Fibroblast of the aortic adventitia (primary cell): ENCODE results near the gene TEAD1. TPM values are rescaled to one million over a fixed set of nuclear protein-coding genes. Genes with fewer than 3 reads are reported as not detected.

Experiments used
- DNase-seq: peaks from one replicate; pipeline ENCODE4 v3.0.0-alpha.2; 2010; ENCODE audit warnings: low read depth
- H3K4me3 ChIP-seq: 2 replicates; pipeline ENCODE4 v1.5.1; 2011; ENCODE audit warnings: low read depth, mild to moderate bottlenecking, control low read depth, low read length, moderate library complexity
- total RNA-seq: library from RNA; depleted of rRNA; stranded (reverse); fragments of >200 nt; gene quantifications from 2 replicates; pipeline ENCODE4 v1.2.3, GENCODE V29; 2012; ENCODE audit warnings: low replicate concordance
- TF ChIP-seq, protein P1 (sequence below): IDR thresholded peaks from 2 replicates; pipeline ENCODE4 v1.5.1; 2011; ENCODE audit warnings: mild to moderate bottlenecking, low read length, control low read depth, inconsistent platforms; ENCODE audit not compliant: insufficient read depth

Gene TEAD1
- total RNA-seq, 1 donor: 117 TPM

DNA sequence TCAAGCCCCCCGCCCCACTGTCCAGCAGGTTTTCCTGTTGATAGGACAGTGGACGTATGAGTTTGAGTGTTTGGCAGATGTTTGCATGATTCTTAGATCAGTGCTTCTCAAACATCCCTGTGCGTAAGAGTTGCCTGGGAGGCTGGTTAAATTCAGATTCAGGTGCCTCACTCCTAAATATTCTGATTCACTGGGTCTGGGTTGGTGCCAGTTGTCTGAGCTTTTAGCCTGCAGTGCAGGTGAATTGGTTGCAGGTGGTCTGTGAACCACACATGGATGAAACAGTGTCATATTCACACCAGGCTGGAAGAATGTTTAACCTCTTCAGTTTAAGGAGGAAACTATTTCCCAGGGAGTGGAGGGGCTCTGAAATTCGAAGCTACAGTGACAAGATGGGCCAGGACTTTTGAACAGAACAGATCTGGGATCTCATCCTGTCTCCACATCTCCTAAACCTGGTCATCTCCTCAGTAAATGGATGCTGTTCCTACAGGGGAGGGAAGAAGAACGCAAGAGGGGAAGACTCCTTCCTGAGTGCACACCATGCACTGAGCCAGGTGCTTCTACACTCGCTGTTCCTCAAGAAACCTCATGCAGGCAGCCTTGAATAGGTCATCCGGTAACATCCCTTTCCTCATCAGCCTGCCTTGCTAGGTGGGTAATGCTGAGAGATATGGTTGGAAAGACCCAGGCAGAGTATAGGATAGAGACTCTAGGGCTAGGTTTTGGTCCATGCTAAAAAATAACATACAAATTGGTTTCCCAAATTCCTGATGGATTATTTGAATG is 47.8 kb downstream of the TEAD1 start:
- TF ChIP-seq, protein P1, sequence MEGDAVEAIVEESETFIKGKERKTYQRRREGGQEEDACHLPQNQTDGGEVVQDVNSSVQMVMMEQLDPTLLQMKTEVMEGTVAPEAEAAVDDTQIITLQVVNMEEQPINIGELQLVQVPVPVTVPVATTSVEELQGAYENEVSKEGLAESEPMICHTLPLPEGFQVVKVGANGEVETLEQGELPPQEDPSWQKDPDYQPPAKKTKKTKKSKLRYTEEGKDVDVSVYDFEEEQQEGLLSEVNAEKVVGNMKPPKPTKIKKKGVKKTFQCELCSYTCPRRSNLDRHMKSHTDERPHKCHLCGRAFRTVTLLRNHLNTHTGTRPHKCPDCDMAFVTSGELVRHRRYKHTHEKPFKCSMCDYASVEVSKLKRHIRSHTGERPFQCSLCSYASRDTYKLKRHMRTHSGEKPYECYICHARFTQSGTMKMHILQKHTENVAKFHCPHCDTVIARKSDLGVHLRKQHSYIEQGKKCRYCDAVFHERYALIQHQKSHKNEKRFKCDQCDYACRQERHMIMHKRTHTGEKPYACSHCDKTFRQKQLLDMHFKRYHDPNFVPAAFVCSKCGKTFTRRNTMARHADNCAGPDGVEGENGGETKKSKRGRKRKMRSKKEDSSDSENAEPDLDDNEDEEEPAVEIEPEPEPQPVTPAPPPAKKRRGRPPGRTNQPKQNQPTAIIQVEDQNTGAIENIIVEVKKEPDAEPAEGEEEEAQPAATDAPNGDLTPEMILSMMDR: no peak
- DNase-seq: no peak
- H3K4me3 ChIP-seq: no peak overlapping the region

DNA sequence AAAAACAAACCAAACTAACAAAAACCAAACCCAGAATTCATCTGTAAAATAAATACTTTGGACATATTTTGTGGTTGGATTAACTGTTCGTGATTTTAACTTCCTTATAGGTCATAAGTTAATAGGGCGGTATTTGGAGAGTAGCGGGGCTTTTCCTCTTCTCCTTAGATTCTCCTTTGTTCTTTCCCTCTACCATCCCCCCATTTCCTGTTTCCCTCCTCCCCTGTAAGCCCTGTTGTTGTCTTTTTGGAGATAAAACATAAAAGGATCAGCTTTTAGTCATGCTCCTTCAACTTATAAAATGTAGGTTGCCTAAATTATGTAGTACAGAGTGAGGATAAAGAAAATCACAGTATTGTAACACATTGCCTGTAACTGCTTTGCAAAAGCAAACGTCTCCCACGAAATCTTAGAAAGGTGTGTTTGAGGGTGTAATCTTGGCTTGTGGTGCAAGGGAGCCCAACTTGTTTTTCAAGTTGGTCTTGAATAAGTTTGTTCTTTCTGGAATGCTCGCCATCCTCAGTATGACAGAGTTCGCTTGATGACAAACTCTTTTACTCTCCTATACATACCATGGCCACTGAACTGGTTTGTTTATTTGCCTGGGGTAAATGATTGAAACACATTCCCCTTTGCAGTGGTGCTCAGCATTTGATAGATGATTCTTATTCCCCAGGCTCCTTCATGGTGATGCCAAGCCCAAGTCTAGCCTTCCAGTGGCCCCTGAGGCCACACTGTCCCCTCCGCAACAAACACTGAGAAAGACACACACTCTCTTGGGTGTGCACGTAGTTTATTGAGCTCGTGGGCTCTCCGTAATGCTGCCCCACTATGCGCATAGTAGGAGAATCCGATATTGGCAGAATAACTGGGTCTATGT is 49.4 kb downstream of the TEAD1 start:
- peak; percentile 15 for DNase-seq
- no peak overlapping the region for H3K4me3 ChIP-seq
- TF ChIP-seq, protein P1: no peak

DNA sequence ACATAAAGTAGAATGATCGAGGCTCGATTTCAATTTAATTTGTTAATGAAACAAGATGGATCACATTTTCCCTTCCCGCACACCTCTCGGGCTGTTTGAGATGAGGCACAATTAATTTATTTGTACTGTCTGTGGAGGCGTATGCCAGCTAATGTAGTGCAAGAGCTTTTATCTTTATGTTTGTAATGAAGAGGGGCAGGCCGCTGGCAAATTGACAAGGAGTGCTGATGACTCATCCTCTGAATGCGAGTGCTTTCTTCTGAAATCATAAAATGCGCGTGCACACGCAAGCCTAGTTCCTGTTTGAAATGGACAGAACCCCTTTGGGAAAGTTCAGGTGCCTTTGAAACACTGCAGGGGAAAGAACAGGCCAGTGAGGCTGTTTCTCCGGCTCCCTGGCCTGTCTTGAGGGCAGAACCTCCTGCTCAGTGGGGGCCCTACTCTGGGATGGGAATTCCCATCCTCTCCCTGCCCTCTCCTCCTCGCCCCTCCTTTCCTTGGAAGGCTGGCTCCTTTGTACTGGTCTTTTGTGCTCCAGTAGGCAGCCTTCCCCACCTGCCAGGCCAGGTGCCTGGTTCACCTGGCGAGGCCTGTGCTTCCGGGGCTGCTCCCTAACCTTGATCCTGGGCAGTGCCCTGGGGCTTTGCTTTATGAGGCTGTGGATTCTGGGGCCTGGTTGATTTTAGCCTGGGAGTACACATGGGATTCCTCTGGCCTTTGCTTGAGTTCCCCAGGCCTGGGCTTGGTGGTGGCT is 50.3 kb downstream of the TEAD1 start:
- TF ChIP-seq, protein P1: no peak
- H3K4me3 ChIP-seq: no peak overlapping the region
- DNase-seq: peak; percentile 85

DNA sequence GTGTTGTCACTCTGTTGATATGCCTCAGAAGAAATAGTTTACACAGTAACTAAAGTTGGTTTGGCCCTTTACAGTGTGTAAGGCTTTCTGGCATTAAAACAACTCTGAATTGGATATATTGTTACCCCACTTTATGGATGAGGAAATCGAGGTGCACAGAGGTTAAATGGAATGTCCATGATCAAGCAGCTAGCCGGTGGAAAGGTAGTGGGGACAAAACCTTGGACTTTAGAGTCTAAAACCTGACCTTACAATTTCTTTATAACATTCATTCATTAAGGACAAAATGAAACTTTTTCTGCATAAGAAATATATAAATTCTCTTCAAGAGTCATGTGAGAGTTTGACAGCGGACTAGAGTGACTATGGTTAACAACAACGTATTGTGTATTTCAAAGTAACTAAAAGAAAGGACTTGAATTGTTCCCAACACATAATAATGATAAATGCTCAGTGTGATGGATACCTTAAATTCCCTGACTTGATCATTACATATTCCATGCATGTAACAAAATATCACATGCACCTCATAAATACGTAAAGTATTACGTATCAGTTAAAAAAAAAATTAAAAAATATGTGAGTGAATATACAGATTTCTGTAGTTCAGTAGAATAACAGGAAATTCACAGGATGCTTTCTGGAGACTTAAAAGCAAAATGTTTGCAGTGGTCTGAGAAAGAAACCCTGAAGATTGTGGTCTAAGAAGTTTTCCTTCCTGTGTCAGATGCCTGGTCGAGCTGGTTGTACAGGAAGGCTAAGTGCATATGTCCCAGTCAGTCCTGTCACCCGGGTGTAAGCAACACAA is 51.0 kb downstream of the TEAD1 start:
- no peak for DNase-seq
- TF ChIP-seq, protein P1: no peak
- H3K4me3 ChIP-seq: no peak overlapping the region

DNA sequence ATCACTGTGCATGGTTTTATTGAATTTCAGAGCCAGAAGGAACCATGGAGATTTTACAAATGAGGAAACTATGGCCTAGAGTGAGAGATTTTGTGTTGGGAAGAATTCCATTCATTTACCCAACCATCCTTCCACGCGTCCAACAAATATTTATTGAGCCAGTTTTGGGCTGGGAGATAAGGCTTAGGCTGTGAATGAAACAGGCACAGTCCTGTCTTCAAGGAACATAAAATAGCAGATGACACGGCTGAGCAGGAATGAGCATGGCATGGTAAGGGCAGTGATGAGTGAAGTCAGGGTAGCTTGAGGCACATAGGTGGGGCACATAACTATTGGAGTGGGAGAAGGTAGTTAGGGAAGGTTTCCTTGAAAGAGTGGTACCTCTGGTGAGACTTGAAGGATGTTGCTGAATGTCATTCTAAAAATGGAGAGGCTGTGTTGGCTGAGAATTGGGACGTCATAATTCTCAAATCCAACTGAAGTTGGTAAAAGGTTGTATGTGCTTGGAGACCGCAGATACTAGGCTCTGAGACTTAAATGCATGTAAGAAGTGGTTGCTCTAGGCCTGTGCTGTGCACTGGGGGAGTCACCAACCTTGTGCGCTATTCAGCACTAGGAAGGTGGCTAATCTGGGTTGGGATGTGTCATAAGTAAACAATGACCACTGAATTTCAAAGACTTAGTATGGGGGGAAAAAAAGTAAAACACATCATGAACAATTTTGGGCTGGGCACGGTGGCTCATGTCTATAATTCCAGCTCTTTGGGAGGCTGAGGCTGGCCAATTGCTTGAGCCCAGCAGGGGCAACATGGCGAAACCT is 51.9 kb downstream of the TEAD1 start:
- H3K4me3 ChIP-seq: no peak overlapping the region
- peak; percentile 59 for DNase-seq
- TF ChIP-seq, protein P1: no peak
